GM18873 (cell line): ENCODE results near the gene IGF1.
"Not testable (repeated sequence)": the region's sequence is repeated elsewhere in the genome, so short reads cannot be mapped to it uniquely, and the experiment has no call there.

Source experiments
- ATAC-seq: cut with Tn5 transposase; IDR thresholded peaks from one replicate; pipeline ENCODE4 v1.9.1; 2021; ENCODE audit warnings: mild to moderate bottlenecking, moderate library complexity, moderate number of reproducible peaks; ENCODE audit not compliant: unreplicated experiment, low FRiP score

IGF1 gene

GRCh38 chr12:102399653-102400052 is 80.7 kb downstream of the IGF1 start:
- no peak for ATAC-seq

GRCh38 chr12:102396276-102396675 is 84.1 kb downstream of the IGF1 start:
- no peak for ATAC-seq

GRCh38 chr12:102394200-102394599 is 86.2 kb downstream of the IGF1 start:
- no peak for ATAC-seq

GRCh38 chr12:102390068-102390467 is 90.3 kb downstream of the IGF1 start:
- ATAC-seq, result no peak

GRCh38 chr12:102388469-102388868 is 91.9 kb downstream of the IGF1 start:
- ATAC-seq, result no peak

- no peak for ATAC-seq
Observed at GRCh38 chr12:102385343-102385742, 95.0 kb downstream of the IGF1 start.

GRCh38 chr12:102379346-102380162 is 100.8 kb downstream of the IGF1 start:
- ATAC-seq, result no peak

- no peak for ATAC-seq
Observed at GRCh38 chr12:102376781-102377180, 103.6 kb downstream of the IGF1 start.

- no peak for ATAC-seq
Observed at GRCh38 chr12:102376181-102376747, 104.1 kb downstream of the IGF1 start.

GRCh38 chr12:102374190-102374589 is 106.2 kb downstream of the IGF1 start:
- no peak for ATAC-seq

- no peak for ATAC-seq
Observed at GRCh38 chr12:102372087-102372486, 108.3 kb downstream of the IGF1 start.

- ATAC-seq, result no peak
Observed at GRCh38 chr12:102371165-102371564, 109.2 kb downstream of the IGF1 start.

- ATAC-seq, result no peak
Observed at GRCh38 chr12:102369876-102370275, 110.5 kb downstream of the IGF1 start.

GRCh38 chr12:102365365-102365764 is 115.0 kb downstream of the IGF1 start:
- no peak for ATAC-seq

GRCh38 chr12:102364709-102365108 is 115.7 kb downstream of the IGF1 start:
- ATAC-seq, result no peak

GRCh38 chr12:102356690-102357089 is 123.7 kb downstream of the IGF1 start:
- no peak for ATAC-seq

GRCh38 chr12:102354281-102354680 is 126.1 kb downstream of the IGF1 start:
- not testable (repeated sequence) for ATAC-seq

- ATAC-seq, result no peak
Observed at GRCh38 chr12:102351322-102351721, 129.0 kb downstream of the IGF1 start.

GRCh38 chr12:102350070-102350469 is 130.3 kb downstream of the IGF1 start:
- no peak for ATAC-seq

- no peak for ATAC-seq
Observed at GRCh38 chr12:102349079-102349478, 131.3 kb downstream of the IGF1 start.

GRCh38 chr12:102347811-102348210 is 132.6 kb downstream of the IGF1 start:
- no peak for ATAC-seq
